Mesendoderm (in vitro differentiated cells): ENCODE data around the gene WNT9A.

Source experiments
- DNase-seq: peaks from one replicate; pipeline ENCODE4 v3.0.0; 2013
- H2AK5ac ChIP-seq: 2 replicates; pipeline ENCODE4 v1.6.1; 2013; ENCODE audit warnings: low read length, inconsistent platforms
- H2BK120ac ChIP-seq: 2 replicates; pipeline ENCODE4 v1.6.1; 2013; ENCODE audit warnings: low read depth, mild to moderate bottlenecking, low read length, moderate library complexity, mixed read lengths
- H2BK15ac ChIP-seq: replicated peaks from 2 replicates; pipeline ENCODE4 v1.6.1; 2013; ENCODE audit warnings: low read depth, mild to moderate bottlenecking, moderate library complexity
- H2BK5ac ChIP-seq: 2 replicates; pipeline ENCODE4 v1.6.1; 2013; ENCODE audit warnings: low read length, inconsistent platforms
- H3K18ac ChIP-seq: 2 replicates; pipeline ENCODE4 v1.6.1; 2013; ENCODE audit warnings: mild to moderate bottlenecking, low read length, mixed read lengths
- H3K23ac ChIP-seq: one replicate; pipeline ENCODE4 v1.6.1; 2013; ENCODE audit warnings: low read length
- H3K27ac ChIP-seq: 2 replicates; pipeline ENCODE4 v1.5.1; 2013; ENCODE audit warnings: low read depth, mild to moderate bottlenecking, inconsistent platforms, low read length, moderate library complexity
- H3K27me3 ChIP-seq: 2 replicates; pipeline ENCODE4 v1.6.1; 2013; ENCODE audit warnings: low read length, control low read depth, mild to moderate bottlenecking, inconsistent platforms; ENCODE audit not compliant: insufficient read depth, poor library complexity
- H3K36me3 ChIP-seq: 2 replicates; pipeline ENCODE4 v1.6.1; 2013; ENCODE audit warnings: low read length, inconsistent platforms; ENCODE audit not compliant: control insufficient read depth, insufficient read depth
- H3K4ac ChIP-seq: one replicate; pipeline ENCODE4 v1.6.1; 2013; ENCODE audit warnings: low read depth, mild to moderate bottlenecking, low read length, moderate library complexity
- H3K4me1 ChIP-seq: 2 replicates; pipeline ENCODE4 v1.6.1; 2013; ENCODE audit warnings: low read depth, low read length, inconsistent platforms; ENCODE audit not compliant: control insufficient read depth
- H3K4me2 ChIP-seq: 2 replicates; pipeline ENCODE4 v1.6.1; 2013; ENCODE audit warnings: low read length
- H3K4me3 ChIP-seq: 2 replicates; pipeline ENCODE4 v1.5.1; 2013; ENCODE audit warnings: mild to moderate bottlenecking, low read length
- H3K56ac ChIP-seq: one replicate; pipeline ENCODE4 v1.6.1; 2013; ENCODE audit warnings: low read length
- H3K79me1 ChIP-seq: 2 replicates; pipeline ENCODE4 v1.6.1; 2013; ENCODE audit warnings: low read length, inconsistent platforms
- H3K79me2 ChIP-seq: 2 replicates; pipeline ENCODE4 v1.6.1; 2013; ENCODE audit warnings: mild to moderate bottlenecking, low read length; ENCODE audit not compliant: control insufficient read depth, insufficient read depth
- H3K9ac ChIP-seq: 2 replicates; pipeline ENCODE4 v1.6.1; 2013; ENCODE audit warnings: low read length, inconsistent platforms
- H4K5ac ChIP-seq: one replicate; pipeline ENCODE4 v1.6.1; 2013; ENCODE audit warnings: low read length
- H4K8ac ChIP-seq: one replicate; pipeline ENCODE4 v1.6.1; 2013; ENCODE audit warnings: low read depth, mild to moderate bottlenecking, control low read depth, low read length, moderate library complexity
- WGBS: extraction: QIAGEN DNeasy Blood & Tissue Kit; methylation state at CpG from one replicate; pipeline ENCODE4 v1.1.7; 2013; ENCODE audit warnings: low lambda C conversion rate, missing lambda C conversion rate; ENCODE audit not compliant: insufficient coverage; ENCODE audit errors: extremely low coverage; 5-methylcytosine and 5-hydroxymethylcytosine counted together

The WNT9A gene

GRCh38 chr1:227923353-227924167 lies 24.2 kb downstream of the WNT9A start:
- Histone ChIP-seq H2BK15ac (no peak overlapping the region), H3K4ac (no peak overlapping the region), H3K27ac (no peak overlapping the region), H3K79me1 (no peaks in the 10 kb centered on the region), H2BK5ac (no peak overlapping the region), H3K23ac (no peak overlapping the region), H3K4me3 (no peak overlapping the region), H3K9ac (no peak overlapping the region), H3K79me2 (no peaks in the 10 kb centered on the region), H4K8ac (no peak overlapping the region), H3K56ac (no peak overlapping the region), H4K5ac (no peak overlapping the region), H3K18ac (no peak overlapping the region), H3K4me2 (no peak overlapping the region), H3K4me1 (peaks cover 3% of the 10 kb centered on the region), H3K27me3 (no peaks in the 10 kb centered on the region), H2AK5ac (no peak overlapping the region), H2BK120ac (no peak overlapping the region), H3K36me3 (no peaks in the 10 kb centered on the region)
- WGBS: no CpG with 5 or more reads among the region's 18 CpGs
- no peak for DNase-seq

- peaks cover 3% of the 10 kb centered on the region for H3K4me1 ChIP-seq
- no peaks in the 10 kb centered on the region for H3K36me3 ChIP-seq
- H2BK5ac ChIP-seq: no peak overlapping the region
- H3K56ac ChIP-seq: no peak overlapping the region
- WGBS: no CpG with 5 or more reads among the region's 18 CpGs
- no peak overlapping the region for H3K4me2 ChIP-seq
- H2BK120ac ChIP-seq: no peak overlapping the region
- DNase-seq: no peak
- H2AK5ac ChIP-seq: no peak overlapping the region
- no peak overlapping the region for H3K4ac ChIP-seq
- H2BK15ac ChIP-seq: no peak overlapping the region
- no peak overlapping the region for H4K5ac ChIP-seq
- no peak overlapping the region for H3K27ac ChIP-seq
- H3K27me3 ChIP-seq: no peaks in the 10 kb centered on the region
- no peak overlapping the region for H3K9ac ChIP-seq
- H3K79me2 ChIP-seq: no peaks in the 10 kb centered on the region
- H4K8ac ChIP-seq: no peak overlapping the region
- H3K23ac ChIP-seq: no peak overlapping the region
- H3K18ac ChIP-seq: no peak overlapping the region
- H3K79me1 ChIP-seq: no peaks in the 10 kb centered on the region
- H3K4me3 ChIP-seq: no peak overlapping the region
Measured at GRCh38 chr1:227922501-227923352, 25.0 kb downstream of the WNT9A start.

GRCh38 chr1:227921461-227922185 lies 26.1 kb downstream of the WNT9A start:
- H3K4me1 ChIP-seq: peaks cover 3% of the 10 kb centered on the region
- no peak overlapping the region for H3K4me3 ChIP-seq
- DNase-seq: no peak
- H3K79me2 ChIP-seq: no peaks in the 10 kb centered on the region
- H2AK5ac ChIP-seq: no peak overlapping the region
- no peak overlapping the region for H3K27ac ChIP-seq
- no peak overlapping the region for H3K56ac ChIP-seq
- no peak overlapping the region for H3K23ac ChIP-seq
- H2BK15ac ChIP-seq: no peak overlapping the region
- H2BK120ac ChIP-seq: no peak overlapping the region
- H2BK5ac ChIP-seq: no peak overlapping the region
- WGBS: no CpG with 5 or more reads among the region's 35 CpGs
- no peaks in the 10 kb centered on the region for H3K79me1 ChIP-seq
- no peak overlapping the region for H4K5ac ChIP-seq
- H4K8ac ChIP-seq: no peak overlapping the region
- no peaks in the 10 kb centered on the region for H3K27me3 ChIP-seq
- no peak overlapping the region for H3K9ac ChIP-seq
- H3K36me3 ChIP-seq: no peaks in the 10 kb centered on the region
- no peak overlapping the region for H3K4ac ChIP-seq
- H3K4me2 ChIP-seq: no peak overlapping the region
- H3K18ac ChIP-seq: no peak overlapping the region

- Histone ChIP-seq H3K27me3 (no peaks in the 10 kb centered on the region), H2BK5ac (no peak overlapping the region), H3K79me1 (no peaks in the 10 kb centered on the region), H2BK120ac (no peak overlapping the region), H3K4me2 (no peak overlapping the region), H3K56ac (no peak overlapping the region), H4K8ac (no peak overlapping the region), H3K4me1 (peaks cover 3% of the 10 kb centered on the region), H4K5ac (no peak overlapping the region), H2AK5ac (no peak overlapping the region), H3K9ac (no peak overlapping the region), H3K18ac (no peak overlapping the region), H3K27ac (no peak overlapping the region), H2BK15ac (no peak overlapping the region), H3K4ac (no peak overlapping the region), H3K23ac (no peak overlapping the region), H3K4me3 (no peak overlapping the region), H3K79me2 (no peaks in the 10 kb centered on the region), H3K36me3 (no peaks in the 10 kb centered on the region)
- no CpG with 5 or more reads among the region's 8 CpGs for WGBS
- no peak for DNase-seq
Measured at GRCh38 chr1:227920896-227921295, 26.8 kb downstream of the WNT9A start.

GRCh38 chr1:227920426-227920825 lies 27.3 kb downstream of the WNT9A start:
- Histone ChIP-seq H3K56ac (no peak overlapping the region), H4K5ac (no peak overlapping the region), H3K18ac (no peak overlapping the region), H2AK5ac (no peak overlapping the region), H3K9ac (no peak overlapping the region), H3K79me2 (no peaks in the 10 kb centered on the region), H3K4ac (no peak overlapping the region), H2BK120ac (no peak overlapping the region), H3K4me1 (peaks cover 3% of the 10 kb centered on the region), H3K4me3 (no peak overlapping the region), H2BK15ac (no peak overlapping the region), H3K36me3 (no peaks in the 10 kb centered on the region), H4K8ac (no peak overlapping the region), H3K27ac (no peak overlapping the region), H3K4me2 (no peak overlapping the region), H3K23ac (no peak overlapping the region), H3K79me1 (no peaks in the 10 kb centered on the region), H2BK5ac (no peak overlapping the region), H3K27me3 (no peaks in the 10 kb centered on the region)
- no peak for DNase-seq
- no CpG with 5 or more reads among the region's 11 CpGs for WGBS
